Activated CD4-positive, alpha-beta T cell treated with anti-CD3 and anti-CD28 coated beads, Interleukin-2, amount 50 U/mL, for 1 hour (primary cell): Measurements from ENCODE around the gene MYO5B.
A peak's percentile ranks its signal among the peaks of the same experiment; 100 is the strongest.
"Not testable (repeated sequence)": the region's sequence is repeated elsewhere in the genome, so short reads cannot be mapped to it uniquely, and the experiment has no call there.

ENCODE experiments used
- DNase-seq: peaks from one replicate; pipeline ENCODE4 v3.0.0-alpha.2; 2020

MYO5B gene

DNA sequence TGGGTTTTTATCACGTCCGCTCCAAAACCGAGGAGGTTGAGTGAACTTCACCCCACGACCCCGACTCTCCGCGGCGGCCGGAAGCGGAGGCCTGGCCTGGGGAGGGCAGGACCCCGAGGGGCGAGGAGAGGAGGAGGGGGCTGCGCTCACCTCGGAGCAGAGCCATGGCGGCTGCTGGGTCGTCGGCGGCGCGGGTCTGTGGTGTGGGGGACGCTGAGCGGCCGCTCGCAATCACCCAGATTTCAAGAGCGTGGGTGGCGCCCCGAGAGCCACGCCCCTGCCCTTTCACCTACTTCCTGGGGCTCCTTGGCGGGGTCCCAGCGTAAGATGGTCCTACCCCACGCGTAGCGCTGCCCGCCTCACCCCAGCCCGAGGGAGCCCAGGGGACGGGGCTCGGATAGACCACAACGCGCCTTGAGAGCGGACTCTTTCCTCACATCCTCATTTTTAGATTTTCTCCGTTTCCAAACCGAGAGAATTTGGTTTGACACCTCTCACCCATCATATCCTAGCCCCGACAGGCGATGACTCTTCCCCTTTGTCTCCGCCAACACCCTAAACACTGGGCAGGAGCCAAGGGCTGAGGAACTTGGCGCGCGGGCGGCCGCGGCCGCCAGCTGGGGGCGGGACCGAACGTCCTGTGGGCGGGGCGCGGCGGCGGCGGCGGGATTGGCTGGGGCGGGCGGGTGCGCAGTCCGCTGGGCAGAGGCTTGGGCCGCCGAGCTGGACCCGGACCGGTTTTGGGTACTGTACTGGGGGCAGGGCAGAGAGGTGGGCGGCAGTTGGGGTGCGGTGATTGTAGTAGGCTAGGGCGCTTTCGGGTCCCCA lies 381.4 kb downstream of the MYO5B start, which contains the start of gene ACAA2:
TSS of gene ACAA2 (minus strand) at position 215 of the 828 bp plus-strand sequence. CDS start at position 166, 49 bp downstream.
- peak; percentile 66 for DNase-seq

DNA sequence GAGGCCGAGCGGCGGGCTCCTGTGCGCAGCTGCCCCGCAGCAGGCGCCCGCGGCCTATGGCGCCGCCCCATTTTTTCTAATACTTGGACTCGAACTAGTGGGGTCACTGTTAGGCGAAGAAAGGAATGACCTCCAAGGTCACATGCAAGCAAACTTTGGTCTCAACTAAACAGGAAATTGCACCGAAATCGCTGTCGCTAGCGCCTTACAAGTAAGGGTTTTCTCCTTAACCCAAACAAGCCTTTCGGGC lies 382.0 kb downstream of the MYO5B start:
- no peak for DNase-seq

DNA sequence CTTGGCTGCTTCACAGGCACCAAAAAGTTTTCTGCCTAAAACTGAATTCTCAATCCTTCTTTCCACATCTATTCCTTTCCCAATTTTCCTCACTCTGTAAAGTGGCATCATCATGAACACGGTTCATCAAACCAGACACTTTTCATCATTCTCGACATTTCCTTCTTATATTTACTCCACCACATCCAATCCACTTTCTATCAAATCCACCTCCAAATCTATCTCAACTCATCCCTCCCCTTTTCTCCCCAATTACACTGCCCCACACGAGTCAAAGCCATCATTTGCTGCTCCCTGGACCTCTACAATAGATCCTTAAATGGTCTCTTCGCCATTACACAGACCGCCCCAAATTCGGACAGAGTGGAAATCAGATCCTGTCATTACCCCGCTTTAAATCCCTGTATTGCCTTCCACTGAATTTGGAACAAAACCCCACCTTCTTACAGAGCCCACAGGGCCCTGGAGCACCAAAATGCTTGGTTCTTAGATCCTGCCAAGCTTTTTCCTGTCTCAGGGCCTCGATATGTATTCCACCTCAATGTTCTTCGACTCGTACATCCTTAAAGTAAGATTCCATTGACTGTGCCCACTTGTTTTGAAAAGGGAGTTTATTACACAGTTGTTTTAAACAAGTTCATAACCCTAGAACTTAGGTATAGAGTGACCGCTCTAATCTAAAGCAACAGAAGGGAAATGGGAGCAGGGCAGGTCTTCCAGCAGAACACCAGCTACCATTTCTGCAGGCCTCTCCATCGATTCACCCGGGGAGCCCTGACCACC lies 382.5 kb downstream of the MYO5B start:
- no peak for DNase-seq

DNA sequence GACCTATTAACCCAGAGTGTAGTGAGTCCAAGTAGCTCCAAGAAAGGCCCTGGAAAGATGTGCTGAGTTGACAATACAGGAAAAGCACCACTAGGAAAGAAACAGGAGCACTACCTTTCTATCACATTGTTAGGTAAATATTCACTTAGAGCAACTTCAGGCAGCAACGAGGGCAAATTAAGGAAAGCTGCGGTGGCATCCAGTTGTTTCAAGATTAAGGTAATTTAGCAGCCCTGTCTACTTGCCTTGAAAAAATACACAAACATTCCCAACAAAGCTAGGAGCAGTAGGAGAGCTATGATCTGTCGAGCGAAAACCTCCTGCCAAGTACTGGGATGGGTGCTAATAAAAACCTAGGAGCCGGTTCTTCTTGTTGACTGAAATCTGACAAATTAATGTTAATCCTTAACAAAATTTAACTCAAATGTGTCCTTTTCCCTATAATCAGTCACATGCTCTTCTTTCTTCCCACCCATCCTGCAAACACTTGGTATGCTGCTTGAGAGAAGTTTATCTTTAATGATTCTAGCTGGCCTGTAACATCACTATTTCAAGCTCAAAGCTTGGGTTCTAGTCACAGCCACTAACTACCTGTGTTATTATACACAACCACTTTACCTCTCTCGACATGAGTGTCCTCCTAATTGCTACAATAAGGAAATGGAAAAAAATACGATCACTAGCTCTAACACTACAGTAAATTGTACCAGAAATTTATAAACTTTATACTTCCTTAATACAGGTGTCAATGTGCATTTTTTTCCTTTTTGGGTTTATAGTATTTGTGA lies 383.6 kb downstream of the MYO5B start:
- no peak for DNase-seq

DNA sequence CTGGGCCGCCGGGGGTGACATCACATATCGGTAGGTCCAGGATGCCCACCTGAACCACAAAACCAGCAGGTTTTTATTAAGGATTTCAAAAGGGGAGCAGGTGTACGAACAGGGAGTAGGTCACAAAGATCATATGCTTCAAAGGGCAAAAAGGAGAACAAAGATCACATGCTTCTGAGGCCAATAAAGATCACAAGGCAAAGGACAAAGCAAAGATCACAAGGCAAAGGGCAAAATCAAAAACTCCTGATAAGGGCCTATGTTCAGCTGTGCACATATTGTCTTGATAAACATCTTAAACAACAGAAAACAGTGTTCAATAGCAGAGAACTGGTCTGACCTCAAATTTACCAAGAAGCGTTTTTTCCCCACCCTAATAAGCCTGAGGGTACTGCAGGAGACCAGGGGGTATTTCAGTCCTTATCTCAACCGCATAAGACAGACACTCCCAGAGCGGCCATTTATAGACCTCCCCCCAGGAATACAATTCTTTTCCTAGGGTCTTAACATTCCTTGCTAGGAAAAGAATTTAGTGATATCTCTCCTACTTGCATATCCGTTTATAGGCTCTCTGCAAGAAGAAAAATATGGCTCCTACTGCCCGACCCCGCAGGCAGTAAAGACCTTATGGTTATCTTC lies 386.3 kb downstream of the MYO5B start:
- DNase-seq = not testable (repeated sequence)

DNA sequence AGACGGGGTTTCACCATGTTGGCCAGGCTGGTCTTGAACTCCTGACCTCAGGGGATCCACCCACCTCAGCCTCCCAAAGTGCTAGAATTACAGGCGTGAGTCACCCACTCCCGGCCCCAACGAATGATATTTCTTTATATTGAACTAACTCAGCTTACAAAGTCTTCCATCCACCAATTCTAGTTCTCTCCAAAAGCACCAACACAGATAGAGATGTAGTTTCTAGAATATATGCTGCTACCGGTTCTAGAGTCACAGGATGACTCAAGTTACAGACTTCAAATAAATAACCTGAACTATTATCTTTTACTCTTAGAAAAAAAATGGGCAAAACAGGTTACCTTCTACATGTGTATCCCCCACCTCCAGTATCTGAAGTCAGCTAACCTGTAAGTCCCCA lies 390.9 kb downstream of the MYO5B start:
- no peak for DNase-seq

DNA sequence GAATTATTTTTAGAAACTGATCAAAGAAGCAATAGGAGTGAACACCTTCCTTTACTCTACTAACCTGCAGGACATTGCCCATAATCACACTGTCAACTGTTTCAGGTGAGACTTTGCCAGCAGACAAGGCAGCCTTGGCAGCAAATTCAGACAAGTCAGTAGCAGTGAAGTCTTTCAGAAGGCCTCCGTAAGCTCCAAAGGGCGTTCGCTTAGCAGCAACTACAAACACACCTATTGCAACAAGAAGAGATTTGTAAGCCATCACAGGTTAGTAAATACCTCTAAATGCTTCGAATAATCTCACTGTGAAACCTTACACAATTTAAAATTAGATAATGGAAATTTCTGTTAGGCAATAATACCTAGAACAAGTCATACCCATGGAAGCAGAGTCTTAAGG lies 392.3 kb downstream of the MYO5B start:
- no peak for DNase-seq

DNA sequence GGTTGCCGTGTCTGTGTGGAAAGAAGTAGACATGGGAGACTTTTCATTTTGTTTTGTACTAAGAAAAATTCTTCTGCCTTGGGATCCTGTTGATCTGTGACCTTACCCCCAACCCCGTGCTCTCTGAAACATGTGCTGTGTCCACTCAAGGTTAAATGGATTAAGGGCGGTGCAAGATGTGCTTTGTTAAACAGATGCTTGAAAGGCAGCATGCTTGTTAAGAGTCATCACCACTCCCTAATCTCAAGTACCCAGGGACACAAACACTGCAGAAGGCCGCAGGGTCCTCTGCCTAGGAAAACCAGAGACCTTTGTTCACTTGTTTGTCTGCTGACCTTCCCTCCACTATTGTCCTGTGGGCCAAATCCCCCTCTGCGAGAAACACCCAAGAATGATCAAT lies 394.5 kb downstream of the MYO5B start:
- not testable (repeated sequence) for DNase-seq

DNA sequence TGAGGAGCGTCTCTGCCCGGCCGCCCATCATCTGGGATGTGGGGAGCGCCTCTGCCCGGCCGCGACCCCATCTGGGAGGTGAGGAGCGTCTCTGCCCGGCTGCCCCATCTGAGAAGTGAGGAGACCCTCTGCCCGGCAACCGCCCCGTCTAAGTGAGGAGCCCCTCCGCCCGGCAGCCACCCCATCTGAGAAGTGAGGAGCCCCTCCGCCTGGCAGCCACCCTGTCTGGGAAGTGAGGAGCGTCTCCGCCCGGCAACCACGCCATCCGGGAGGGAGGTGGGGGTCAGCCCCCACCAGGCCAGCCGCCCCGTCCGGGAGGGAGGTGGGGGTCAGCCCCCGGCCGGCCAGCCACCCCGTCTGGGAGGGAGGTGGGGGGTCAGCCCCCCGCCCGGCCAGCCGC lies 395.1 kb downstream of the MYO5B start:
- not testable (repeated sequence) for DNase-seq

DNA sequence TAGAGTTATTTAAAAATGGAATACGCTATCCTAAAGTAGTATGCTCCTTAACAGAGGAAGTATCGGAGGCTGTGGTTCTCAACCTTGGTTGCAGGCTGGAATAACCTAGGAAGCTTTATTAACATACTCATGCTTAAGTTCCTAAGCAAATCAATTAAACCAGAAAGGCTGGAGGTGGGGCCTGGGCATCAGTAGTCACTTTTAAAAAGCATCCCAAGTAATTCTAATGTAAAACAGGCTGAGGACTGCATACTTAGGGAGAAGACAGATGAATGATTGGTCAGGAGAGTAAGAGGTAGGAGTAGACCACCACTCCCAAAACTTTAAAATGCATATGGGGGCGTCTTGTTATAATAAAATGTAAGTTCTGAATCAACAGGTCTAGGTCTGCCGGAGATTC lies 396.9 kb downstream of the MYO5B start:
- DNase-seq = no peak

DNA sequence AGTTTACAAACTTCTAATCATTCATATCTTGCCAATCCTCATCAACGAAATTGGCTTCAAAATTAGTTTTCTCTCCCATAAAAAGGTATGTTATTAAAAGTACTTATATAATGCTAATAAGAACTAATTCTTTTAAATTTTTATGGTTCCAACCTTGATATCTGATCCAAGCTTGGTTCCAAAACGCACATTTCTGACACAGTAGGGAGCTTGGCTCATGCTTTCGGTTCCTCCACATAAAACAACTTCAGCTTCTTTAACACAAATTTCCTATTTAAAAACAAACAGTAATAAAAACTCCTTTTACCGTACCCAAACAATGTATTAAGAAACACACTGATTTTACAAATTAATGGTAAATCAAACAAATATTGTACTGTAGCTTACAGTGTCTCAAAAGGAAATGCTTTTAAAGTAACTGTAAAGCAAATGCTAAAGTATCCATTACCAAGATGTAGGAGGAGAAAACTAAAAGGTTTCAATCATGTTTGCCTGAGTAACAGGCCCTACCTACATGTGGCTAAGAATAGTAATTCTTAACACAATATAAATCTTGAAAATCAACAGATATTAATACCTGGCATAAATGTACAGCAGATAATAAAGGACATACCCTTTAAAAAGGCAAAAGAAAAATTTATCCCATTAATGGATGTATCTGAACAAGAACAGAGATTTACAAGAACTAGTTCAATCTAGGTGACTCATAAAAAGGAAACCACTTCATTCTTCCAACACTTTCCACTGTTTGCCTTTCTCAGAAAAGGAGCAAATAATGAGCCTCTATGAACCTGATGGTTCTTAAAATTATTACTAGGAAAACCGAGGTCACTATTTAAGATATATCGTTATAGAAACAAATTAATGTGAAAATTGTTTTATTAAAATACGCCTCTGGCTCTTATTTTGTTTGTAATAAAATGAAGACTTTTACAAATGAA lies 399.1 kb downstream of the MYO5B start:
- DNase-seq = no peak

DNA sequence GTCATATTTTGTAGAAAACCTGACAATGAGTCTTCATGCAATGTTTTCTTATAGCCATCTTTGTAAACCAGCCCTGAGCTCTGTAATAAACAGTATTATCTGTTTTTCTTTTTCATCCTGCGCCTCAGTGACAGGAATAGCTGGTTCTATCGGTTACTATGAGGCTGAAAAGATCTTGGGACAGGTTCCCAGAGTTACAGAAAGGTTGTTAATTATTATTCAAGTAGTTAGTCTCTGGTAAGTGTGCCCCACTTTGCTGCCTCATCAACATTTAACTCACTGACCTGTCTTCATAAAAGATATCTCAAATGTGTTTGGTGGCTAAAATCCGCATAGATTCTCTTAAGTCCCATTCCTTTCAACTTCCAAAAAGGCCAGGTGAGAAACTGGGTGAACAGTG lies 400.2 kb downstream of the MYO5B start:
- DNase-seq = no peak

DNA sequence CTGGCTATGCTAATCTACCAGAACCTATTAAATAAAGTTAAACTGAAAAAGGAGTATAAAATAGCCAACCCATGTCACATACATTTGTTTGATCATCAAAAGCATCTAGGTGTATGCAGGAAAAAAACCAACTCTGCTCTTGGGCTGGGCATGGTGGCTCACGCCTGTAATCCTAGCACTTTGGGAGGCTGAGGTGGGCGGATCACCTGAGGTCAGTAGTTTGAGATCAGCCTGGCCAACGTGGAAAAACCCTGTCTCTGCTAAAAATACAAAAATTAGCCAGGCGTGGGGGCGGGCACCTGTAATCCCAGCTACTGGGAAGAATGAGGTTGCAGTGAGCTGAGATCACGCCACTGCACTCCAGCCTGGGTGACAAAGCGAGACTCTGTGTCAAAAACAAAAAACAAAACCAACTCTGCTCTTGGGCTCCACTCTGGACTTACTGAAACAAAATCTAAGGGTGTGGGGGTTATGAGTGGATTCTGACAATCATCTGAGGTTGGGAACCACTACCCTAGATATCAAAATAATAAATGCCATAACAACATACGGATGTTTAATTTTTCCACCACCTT lies 405.3 kb downstream of the MYO5B start:
- not testable (repeated sequence) for DNase-seq

DNA sequence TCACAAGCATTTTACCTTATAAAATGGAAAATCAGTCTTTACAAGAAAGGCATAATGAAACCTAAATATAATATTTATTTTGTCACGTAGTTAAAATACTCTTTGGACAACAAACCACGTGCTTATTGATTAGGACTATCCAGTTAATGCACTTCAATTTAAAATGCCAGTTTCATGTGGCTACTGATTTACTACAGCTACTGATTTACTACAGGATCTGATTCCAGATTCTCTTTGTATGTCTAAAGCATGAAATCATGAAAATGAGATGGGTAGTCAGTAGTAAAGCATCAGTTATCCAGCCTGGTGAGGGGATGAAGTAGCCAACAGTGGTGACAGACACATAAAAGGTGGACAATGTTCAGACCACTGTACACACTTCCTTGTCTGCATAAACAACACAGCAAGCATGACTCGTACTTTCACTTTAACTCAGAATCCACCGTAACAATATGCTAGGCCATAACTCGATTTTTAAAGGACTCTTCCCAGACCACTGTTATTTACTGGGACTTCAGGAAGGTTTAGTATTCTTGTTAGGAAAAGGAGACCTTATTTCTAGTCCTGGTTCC lies 406.5 kb downstream of the MYO5B start:
- DNase-seq = no peak

DNA sequence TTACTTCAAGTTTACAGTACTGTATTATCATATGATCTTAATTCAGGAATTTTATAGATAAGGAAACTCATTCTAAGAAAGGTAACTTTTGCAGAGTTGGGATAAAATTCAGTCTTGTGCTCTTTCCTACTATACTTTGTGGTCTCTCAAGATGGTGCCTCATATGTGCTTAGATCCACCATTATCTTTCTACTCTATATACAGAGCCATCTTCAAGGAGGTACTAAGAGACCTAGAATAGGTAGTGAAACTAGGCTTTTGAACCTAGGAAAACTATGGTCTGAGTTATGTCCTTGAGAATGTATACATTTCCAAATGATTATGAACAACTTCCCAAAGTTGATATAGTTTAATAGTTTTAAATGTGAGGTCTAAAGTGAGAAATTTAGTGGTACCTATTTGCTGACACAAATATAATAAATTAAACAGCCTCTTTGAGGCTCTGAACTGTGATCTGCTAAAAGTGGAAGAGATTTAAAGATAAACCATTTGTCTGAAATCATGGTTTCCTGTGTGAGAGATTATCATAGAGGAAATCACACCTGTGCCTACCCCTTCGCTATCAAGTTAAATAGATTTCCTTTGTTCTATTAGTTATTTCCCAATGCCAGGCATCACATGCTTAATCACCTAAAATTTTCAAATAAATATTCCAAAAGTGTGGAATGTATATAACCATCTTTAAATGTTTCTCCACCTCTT lies 408.8 kb downstream of the MYO5B start:
- DNase-seq = no peak

DNA sequence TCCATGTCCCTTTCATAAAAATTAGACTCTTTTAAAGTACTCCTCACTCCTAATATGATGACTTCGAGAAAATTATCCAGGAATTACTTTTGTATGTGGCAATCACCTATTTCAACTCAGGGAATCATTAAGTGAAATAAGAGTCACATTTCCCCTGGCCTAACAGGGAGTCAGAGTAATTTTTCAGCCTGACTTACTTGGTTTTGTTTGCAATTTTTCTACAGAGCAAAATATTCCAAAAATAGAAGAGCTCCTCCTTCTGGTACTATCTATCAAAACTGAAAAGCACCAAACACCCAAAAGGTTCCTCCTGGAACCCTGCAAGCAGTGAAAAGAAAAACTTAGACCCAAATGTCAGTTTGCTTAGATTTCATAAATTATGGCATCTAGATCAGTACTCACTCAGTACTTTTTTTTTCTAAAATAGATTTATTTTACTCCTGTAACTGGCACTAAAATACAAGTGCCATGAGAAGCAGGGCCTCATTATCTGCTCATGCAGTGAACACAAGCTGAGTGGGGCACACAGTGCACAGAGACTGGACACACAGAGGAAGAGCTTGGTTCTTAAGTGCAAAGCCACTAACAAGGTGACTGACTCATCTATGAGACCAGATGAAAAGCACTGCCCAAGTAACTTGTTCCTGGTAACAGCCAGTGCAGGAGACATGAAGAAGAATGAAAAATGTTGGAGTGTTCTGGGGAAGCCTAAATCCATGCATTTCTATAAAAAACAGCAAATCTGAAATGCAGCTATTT lies 410.3 kb downstream of the MYO5B start:
- no peak for DNase-seq

DNA sequence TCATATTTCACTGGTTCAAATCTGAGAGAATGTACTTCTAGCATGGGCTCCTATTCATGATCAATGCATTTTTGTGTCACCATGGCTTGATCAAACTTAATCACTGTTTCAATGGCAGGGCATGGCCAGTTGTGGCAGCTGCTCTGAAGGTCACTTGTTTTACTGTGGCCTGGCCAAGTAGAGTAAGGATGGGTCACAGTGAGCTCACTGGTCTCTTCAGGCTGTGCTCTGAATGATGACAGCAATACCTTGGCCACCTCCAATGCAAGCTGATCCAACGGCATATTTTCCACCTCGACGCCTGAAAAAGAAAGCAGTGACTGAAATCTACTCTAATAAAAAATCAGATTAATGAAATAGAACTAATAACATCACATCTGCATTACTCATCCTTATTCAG lies 411.3 kb downstream of the MYO5B start:
- DNase-seq = not testable (repeated sequence)

DNA sequence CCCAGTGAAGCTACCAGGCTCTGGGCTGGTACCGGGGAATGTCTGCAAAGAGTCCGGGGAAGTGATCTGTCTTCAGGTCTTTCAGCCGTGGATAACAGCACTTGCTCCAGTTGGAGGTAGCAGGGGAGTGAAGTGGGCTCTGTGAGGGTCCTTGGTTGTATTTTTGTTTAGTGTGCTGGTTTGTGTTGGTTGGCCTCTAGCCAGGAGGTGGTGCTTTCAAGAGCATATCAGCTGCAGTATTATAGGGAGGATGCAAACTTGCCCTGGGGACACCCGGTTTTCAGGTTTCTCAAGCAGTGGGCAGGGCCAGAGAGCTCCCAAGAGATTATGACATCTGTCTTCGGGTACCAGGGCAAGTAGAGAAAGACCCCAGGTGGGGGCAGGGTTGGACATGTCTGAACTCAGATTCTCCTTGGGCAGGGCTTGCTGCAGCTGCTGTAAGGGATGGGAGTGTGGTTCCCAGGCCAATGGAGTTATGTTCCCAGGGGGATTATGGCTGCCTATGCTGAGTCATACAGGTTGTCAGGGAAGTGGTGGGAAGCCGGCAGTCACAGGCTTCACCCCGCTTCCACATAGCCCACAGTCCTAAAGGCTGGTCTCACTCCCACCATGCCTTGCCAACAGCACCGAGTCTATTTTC lies 416.0 kb downstream of the MYO5B start:
- no peak for DNase-seq
